Endothelial cell of umbilical vein (primary cell): ENCODE data around the gene BNIPL.

Experiments used
- EZH2 ChIP-seq: IDR thresholded peaks from 2 replicates; pipeline ENCODE4 v1.6.1; 2012; ENCODE audit warnings: borderline replicate concordance, low read depth, mild to moderate bottlenecking, moderate library complexity, low read length, inconsistent platforms; ENCODE audit not compliant: severe bottlenecking
- JUN ChIP-seq: IDR thresholded peaks from 2 replicates; pipeline ENCODE4 v1.6.1; 2011; ENCODE audit warnings: borderline replicate concordance, low read depth; ENCODE audit not compliant: insufficient read length, insufficient read depth
- TF ChIP-seq, protein P1 (sequence below), 2 donors: IDR thresholded peaks; 1 replicate in 1 of 2; 2 replicates in 1 of 2; pipeline ENCODE4 v1.5.1; 2011; ENCODE audit warnings: low read length in 2 of 2, mild to moderate bottlenecking in 2 of 2, moderate library complexity in 2 of 2, control low read depth in 1 of 2, inconsistent platforms in 1 of 2, low read depth in 1 of 2; ENCODE audit not compliant: insufficient read depth in 1 of 2; ENCODE audit errors: extremely low read depth in 1 of 2
- TF ChIP-seq, protein P2 (sequence below): IDR thresholded peaks from 2 replicates; pipeline ENCODE4 v1.6.1; 2011; ENCODE audit not compliant: insufficient read depth, insufficient read length

DNA sequence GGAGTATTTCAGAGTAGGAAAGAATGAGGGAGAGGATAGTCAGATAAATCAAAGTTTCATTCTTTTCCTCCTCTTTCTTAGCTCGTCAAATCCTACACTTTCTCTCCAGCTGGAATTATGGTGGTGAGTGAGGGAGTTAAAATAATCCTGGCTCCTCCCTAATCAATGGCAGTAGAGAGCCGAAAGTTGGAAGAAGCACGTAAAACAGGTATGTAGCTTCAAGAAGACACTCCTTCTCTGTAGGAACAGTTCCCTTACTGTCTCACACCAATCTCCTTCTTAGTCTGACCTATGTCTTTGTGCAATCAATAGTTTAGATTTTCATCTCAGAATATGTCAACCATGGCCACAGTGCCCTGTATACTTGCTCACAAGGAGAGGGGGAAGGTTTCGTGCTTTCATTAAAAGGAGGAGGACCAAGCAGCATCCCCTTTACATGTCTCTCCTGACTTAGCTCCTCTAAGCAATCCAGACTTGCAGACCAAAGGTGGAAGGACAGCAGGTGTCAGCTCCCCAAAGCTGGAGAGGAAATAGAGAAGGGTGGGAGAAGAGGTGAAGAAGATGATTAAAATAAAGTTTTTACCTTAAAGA is 30.6 kb upstream of the BNIPL start:
- TF ChIP-seq, protein P1, sequence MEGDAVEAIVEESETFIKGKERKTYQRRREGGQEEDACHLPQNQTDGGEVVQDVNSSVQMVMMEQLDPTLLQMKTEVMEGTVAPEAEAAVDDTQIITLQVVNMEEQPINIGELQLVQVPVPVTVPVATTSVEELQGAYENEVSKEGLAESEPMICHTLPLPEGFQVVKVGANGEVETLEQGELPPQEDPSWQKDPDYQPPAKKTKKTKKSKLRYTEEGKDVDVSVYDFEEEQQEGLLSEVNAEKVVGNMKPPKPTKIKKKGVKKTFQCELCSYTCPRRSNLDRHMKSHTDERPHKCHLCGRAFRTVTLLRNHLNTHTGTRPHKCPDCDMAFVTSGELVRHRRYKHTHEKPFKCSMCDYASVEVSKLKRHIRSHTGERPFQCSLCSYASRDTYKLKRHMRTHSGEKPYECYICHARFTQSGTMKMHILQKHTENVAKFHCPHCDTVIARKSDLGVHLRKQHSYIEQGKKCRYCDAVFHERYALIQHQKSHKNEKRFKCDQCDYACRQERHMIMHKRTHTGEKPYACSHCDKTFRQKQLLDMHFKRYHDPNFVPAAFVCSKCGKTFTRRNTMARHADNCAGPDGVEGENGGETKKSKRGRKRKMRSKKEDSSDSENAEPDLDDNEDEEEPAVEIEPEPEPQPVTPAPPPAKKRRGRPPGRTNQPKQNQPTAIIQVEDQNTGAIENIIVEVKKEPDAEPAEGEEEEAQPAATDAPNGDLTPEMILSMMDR (IDR thresholded peaks at IDR 0.05; ENCODE audit: extremely low read depth in 1 of 2, insufficient read depth in 1 of 2, low read depth in 1 of 2, low read length in 2 of 2), result no peak
- TF ChIP-seq JUN (no peak), EZH2 (no peak)
- TF ChIP-seq, protein P2, sequence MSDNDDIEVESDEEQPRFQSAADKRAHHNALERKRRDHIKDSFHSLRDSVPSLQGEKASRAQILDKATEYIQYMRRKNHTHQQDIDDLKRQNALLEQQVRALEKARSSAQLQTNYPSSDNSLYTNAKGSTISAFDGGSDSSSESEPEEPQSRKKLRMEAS, result no peak
